Measurements from ENCODE around the gene SH3BP4.

The SH3BP4 gene

GRCh38 chr2:235066490-235066889, 114.7 kb downstream of the SH3BP4 start:
- DNase-seq, result no peak

- DNase-seq, result no peak
These were observed 115.1 kb downstream of the SH3BP4 start for GRCh38 chr2:235066895-235067294.

GRCh38 chr2:235068701-235069100, 116.9 kb downstream of the SH3BP4 start:
- no peak for DNase-seq

GRCh38 chr2:235070063-235070706, 118.4 kb downstream of the SH3BP4 start:
- DNase-seq, result no peak

- no peak for DNase-seq
These were observed 122.1 kb downstream of the SH3BP4 start for GRCh38 chr2:235073868-235074413.

GRCh38 chr2:235077046-235077445, 125.2 kb downstream of the SH3BP4 start:
- no peak for DNase-seq

GRCh38 chr2:235078182-235078581, 126.4 kb downstream of the SH3BP4 start:
- DNase-seq, result no peak

GRCh38 chr2:235078914-235079472, 127.2 kb downstream of the SH3BP4 start:
- no peak for DNase-seq

- DNase-seq, result no peak
These were observed 128.3 kb downstream of the SH3BP4 start for GRCh38 chr2:235080101-235080500.

- no peak for DNase-seq
These were observed 130.9 kb downstream of the SH3BP4 start for GRCh38 chr2:235082578-235083338.

GRCh38 chr2:235083822-235084221, 132.0 kb downstream of the SH3BP4 start:
- DNase-seq, result no peak

GRCh38 chr2:235084424-235084823, 132.6 kb downstream of the SH3BP4 start:
- DNase-seq, result no peak

- DNase-seq, result no peak
These were observed 133.7 kb downstream of the SH3BP4 start for GRCh38 chr2:235085476-235085875.

GRCh38 chr2:235086481-235087184, 134.8 kb downstream of the SH3BP4 start:
- no peak for DNase-seq

GRCh38 chr2:235087832-235088495, 136.1 kb downstream of the SH3BP4 start:
- no peak for DNase-seq

GRCh38 chr2:235088496-235088921, 136.7 kb downstream of the SH3BP4 start:
- no peak for DNase-seq

GRCh38 chr2:235091421-235091820, 139.6 kb downstream of the SH3BP4 start:
- DNase-seq, result no peak

- DNase-seq, result no peak
These were observed 140.2 kb downstream of the SH3BP4 start for GRCh38 chr2:235091983-235092382.

- no peak for DNase-seq
These were observed 140.8 kb downstream of the SH3BP4 start for GRCh38 chr2:235092433-235093223.

GRCh38 chr2:235094457-235094856, 142.6 kb downstream of the SH3BP4 start:
- no peak for DNase-seq

GRCh38 chr2:235095569-235095968, 143.8 kb downstream of the SH3BP4 start:
- DNase-seq, result no peak

GRCh38 chr2:235096447-235096846, 144.6 kb downstream of the SH3BP4 start:
- DNase-seq, result no peak
